ENCODE measurements around the gene PAX5.

The PAX5 gene

DNA sequence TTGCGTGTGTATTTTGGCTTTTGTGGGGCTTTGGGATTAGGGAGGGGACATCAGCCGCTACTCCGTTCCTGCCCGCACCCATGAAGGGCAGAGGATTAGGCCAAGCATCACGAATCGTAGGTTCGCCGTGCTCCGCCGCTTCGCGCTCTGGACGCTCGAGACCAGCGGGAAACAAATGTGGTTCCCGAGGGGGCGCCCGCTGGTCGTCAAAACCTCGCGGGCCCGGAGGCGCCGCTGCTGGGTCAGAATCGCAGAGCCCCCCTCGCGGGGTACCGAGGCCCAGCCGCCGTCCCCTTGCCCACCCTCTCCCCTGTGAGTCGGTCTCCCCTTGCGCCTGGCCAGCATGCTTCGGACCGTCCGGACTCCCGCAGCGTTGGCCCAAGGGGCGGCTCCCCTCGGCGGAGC, 2.3 kb upstream of the PAX5 start:
- TF ChIP-seq, protein P1, sequence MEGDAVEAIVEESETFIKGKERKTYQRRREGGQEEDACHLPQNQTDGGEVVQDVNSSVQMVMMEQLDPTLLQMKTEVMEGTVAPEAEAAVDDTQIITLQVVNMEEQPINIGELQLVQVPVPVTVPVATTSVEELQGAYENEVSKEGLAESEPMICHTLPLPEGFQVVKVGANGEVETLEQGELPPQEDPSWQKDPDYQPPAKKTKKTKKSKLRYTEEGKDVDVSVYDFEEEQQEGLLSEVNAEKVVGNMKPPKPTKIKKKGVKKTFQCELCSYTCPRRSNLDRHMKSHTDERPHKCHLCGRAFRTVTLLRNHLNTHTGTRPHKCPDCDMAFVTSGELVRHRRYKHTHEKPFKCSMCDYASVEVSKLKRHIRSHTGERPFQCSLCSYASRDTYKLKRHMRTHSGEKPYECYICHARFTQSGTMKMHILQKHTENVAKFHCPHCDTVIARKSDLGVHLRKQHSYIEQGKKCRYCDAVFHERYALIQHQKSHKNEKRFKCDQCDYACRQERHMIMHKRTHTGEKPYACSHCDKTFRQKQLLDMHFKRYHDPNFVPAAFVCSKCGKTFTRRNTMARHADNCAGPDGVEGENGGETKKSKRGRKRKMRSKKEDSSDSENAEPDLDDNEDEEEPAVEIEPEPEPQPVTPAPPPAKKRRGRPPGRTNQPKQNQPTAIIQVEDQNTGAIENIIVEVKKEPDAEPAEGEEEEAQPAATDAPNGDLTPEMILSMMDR (conservative IDR thresholded peaks at IDR 0.05; ENCODE audit: control insufficient read depth, insufficient read depth, low read depth, low read length): no peak
- no peak for DNase-seq (ENCODE audit: low read depth)
- peak overlapping the region; percentile 38 for H3K4me3 ChIP-seq (ENCODE audit: control insufficient read depth, low read depth, low read length)

DNA sequence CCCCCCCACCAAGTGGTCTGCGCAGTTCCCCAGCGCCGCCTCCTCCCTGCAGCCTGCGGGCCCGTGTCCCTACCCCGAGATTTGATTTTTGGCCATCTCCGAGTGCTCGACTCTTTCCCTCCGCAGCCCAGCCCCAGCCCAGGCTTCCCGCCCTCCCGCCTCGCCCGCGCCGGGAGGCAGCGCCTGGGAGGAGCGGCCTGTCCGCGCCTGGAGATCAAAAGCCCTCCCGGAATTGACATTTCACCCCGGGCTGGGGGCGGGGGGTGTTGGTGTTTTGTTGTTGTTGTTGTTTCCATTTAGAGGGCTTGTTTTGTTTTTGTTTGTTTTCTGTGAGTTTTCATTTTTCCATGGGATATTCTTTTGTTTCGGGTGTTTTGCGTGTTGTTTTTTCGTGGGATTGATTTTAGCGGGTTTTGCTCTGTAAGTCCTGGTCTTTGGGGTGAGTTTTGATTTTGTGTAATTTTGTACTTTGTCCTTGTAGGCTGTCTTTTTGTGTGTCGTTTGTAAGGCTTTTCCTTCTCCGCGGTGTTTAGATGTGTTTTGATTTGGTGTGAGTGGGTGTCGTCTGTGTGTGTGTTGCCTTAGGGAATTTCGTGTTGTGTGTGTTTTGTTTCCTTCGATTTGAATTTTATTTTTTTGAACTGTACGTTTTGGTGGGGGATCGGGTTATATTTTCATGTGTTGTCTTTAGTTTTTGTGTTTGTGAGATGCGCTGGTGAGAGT, 1.7 kb upstream of the PAX5 start:
- H3K4me3 ChIP-seq (ENCODE audit: control insufficient read depth, low read depth, low read length): no peak overlapping the region
- no peak for DNase-seq (ENCODE audit: low read depth)
- TF ChIP-seq, protein P1 (conservative IDR thresholded peaks at IDR 0.05; ENCODE audit: control insufficient read depth, insufficient read depth, low read depth, low read length): no peak

DNA sequence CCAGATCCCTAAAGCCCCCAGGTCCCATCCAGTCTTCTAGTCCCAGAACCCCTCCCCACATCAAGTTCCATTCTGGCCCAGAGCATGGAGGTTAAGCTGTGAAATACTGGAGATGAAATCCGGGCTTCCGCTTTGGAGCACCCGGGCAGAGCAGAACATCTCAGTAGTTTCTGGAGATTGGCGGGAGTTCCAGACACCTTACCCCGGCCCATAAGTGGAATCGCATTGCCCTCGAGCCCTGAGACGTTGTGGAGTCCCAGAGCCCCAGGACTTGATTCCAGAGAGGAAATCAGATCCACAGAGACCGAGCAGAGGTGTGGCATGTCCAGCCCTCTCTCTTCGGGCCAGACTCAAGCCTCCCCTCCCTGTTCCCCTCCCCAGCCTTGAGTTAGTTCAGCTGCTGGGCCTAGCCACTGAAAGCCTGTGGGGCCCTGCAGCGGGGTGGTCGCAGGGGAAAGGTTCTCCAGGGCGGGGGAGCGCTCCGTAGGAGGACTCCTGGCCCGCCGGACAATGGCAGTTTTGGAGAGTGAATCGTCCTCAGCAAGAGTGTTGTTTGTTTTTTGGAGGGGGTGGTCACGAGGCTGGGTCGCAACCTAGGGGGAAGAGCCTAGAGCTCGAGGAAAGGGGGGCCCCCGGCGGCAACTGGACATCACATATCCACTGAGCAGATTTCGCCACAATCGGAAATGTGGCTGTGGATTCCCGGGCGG, 1.0 kb upstream of the PAX5 start:
- no peak overlapping the region for H3K4me3 ChIP-seq (ENCODE audit: control insufficient read depth, low read depth, low read length)
- TF ChIP-seq, protein P1 (conservative IDR thresholded peaks at IDR 0.05; ENCODE audit: control insufficient read depth, insufficient read depth, low read depth, low read length): no peak
- no peak for DNase-seq (ENCODE audit: low read depth)

DNA sequence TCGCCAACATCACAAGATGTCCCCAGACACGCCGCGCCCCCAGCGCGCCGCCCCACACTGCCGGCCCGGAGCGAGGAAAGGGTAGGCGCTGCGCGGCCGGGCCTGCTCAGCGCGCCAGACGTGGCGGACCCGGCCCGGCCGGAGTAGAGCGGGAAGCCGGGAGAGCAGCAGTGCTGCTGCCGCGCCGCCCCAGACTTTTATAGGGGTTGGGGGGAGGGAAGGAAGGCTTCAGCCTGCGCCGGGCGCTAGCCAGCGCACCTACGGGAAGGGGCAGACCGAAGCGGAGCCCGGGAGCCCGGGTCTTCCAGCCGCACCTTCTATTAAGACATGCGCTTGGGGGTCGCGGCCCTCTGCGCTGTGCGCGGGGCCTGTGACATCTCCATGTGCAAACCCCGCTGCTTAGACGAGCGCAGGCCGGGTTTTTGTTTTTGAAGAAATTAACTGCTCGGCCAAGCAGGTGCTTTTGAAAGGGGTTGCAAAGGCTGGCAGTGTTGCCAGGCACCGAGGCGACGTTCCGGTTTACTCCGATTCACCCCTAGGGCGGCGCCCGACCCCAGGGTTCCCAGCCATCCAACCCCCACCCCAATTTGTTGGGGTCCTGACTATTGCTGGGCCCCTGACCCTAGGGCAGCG, 353 bp upstream of the PAX5 start:
- DNase-seq (ENCODE audit: low read depth): no peak
- H3K4me3 ChIP-seq (ENCODE audit: control insufficient read depth, low read depth, low read length): no peak overlapping the region
- TF ChIP-seq, protein P1 (conservative IDR thresholded peaks at IDR 0.05; ENCODE audit: control insufficient read depth, insufficient read depth, low read depth, low read length): no peak

DNA sequence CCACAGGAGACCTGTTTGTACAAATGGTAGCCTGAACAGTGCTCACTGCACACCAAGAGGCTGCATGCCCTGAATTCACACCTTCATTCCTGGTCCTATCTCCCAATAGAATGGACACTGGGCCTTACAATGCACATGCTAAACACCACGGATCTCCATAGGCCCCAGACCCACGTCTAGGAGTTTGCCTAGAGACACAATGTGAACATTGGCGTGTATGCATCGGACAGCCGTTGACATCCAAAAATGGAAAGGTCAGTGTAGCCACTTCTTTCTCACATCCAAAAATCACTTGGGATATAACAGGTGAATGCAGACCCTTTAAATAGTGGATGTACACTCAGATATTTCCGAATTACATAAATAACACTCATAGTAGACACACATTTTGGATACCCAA, 927 bp downstream of the PAX5 start:
- no peak overlapping the region for H3K4me3 ChIP-seq (ENCODE audit: control insufficient read depth, low read depth, low read length)
- DNase-seq (ENCODE audit: low read depth): no peak
- TF ChIP-seq, protein P1 (conservative IDR thresholded peaks at IDR 0.05; ENCODE audit: control insufficient read depth, insufficient read depth, low read depth, low read length): no peak

DNA sequence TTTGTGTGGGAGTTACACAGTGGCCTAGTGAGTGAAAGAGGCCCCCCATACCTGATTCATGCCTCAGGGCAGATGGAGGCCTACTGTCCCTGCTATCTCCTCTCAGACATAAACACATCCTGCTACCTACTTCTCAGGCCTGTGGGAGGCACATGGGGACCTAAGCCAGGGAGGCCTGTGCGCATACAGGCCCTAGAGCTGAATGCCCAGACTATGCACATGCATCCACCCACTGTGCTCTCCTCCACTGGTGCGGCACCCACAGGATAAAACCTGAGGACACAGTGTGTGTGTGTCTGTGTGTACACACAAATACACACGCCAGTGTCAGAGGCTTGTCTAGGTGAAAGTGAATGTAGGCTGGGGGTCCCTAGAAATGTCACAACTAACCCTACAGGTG, 1.4 kb downstream of the PAX5 start:
- TF ChIP-seq, protein P1 (conservative IDR thresholded peaks at IDR 0.05; ENCODE audit: control insufficient read depth, insufficient read depth, low read depth, low read length): no peak

More for the DNA sequence above, 1.4 kb downstream of the PAX5 start:
- no peak overlapping the region for H3K4me3 ChIP-seq (ENCODE audit: control insufficient read depth, low read depth, low read length)
- DNase-seq (ENCODE audit: low read depth): no peak

All from fibroblast of mammary gland (primary cell).